Uterus (tissue), 2 donors: Measurements from ENCODE around the gene PIGM.

Experiments used
- CTCF ChIP-seq, 4 experiments: fragments of 200-600 bp in 2 of 4; fragments of 450-650 bp in 2 of 4; sonication (generic) in 2 of 4; IDR thresholded peaks; one replicate each; pipeline ENCODE4 v1.5.1; 2016 to 2019; ENCODE audit warnings: antibody characterized with exemption in 4 of 4, mild to moderate bottlenecking in 2 of 4, moderate library complexity in 1 of 4
- POLR2A ChIP-seq, 2 donors: fragments of 450-650 bp; IDR thresholded peaks; one replicate each; pipeline ENCODE4 v1.6.1; 2016; ENCODE audit warnings: antibody characterized with exemption in 2 of 2, mild to moderate bottlenecking in 1 of 2, moderate library complexity in 1 of 2

DNA sequence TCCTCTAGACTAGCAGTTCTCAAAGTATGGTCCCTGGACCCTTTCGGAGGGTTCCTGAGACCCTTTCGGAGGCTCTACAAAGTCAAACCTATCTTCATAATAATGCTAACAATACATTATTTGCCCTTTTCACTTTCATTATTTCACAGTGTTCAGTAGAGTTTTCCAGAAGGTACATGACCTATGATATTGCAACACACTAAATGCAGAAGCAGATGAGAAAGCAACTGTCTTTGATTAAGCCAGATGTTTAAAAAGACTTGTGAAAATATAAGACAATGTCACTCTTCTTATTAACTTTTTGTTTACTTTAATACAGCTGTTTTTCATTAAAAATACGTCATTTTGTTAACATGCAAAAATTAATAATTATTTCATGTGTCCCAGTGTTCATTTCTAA lies 32.4 kb upstream of the PIGM start:
- TF ChIP-seq CTCF (IDR thresholded peaks at IDR 0.05) (no peak), POLR2A (IDR thresholded peaks at IDR 0.05) (no peak)
